HG03558 (cell line): Measurements from ENCODE around the gene HGS.
A peak's percentile ranks its signal among the peaks of the same experiment; 100 is the strongest.
"Not testable (repeated sequence)": the region's sequence is repeated elsewhere in the genome, so short reads cannot be mapped to it uniquely, and the experiment has no call there.

Source experiments
- ATAC-seq: cut with Tn5 transposase; IDR thresholded peaks from one replicate; pipeline ENCODE4 v1.9.1; 2021; ENCODE audit warnings: moderate number of reproducible peaks; ENCODE audit not compliant: unreplicated experiment; ENCODE audit errors: extremely low read depth

Gene HGS

GRCh38 chr17:81655378-81656117, 28.3 kb upstream of the HGS start:
- no peak for ATAC-seq

- ATAC-seq = no peak
Observed at GRCh38 chr17:81656118-81656743, 27.6 kb upstream of the HGS start, which contains the start of gene PDE6G. TSS of gene PDE6G (minus strand) at chr17:81656542. CDS start at chr17:81653305, 3,237 bp downstream.

- ATAC-seq = no peak
Observed at GRCh38 chr17:81656835-81657234, 27.0 kb upstream of the HGS start.

GRCh38 chr17:81659038-81659437, 24.8 kb upstream of the HGS start:
- no peak for ATAC-seq

- ATAC-seq = no peak
Observed at GRCh38 chr17:81660441-81660840, 23.4 kb upstream of the HGS start.

GRCh38 chr17:81662002-81662401, 21.8 kb upstream of the HGS start:
- no peak for ATAC-seq

- ATAC-seq = no peak
Observed at GRCh38 chr17:81664051-81664470, 19.8 kb upstream of the HGS start.

- ATAC-seq = no peak
Observed at GRCh38 chr17:81665205-81666091, 18.4 kb upstream of the HGS start.

GRCh38 chr17:81666092-81666341, 17.8 kb upstream of the HGS start:
- ATAC-seq = no peak

GRCh38 chr17:81666342-81667191, 17.2 kb upstream of the HGS start, which contains the start of the genes CCDC137 and OXLD1:
TSS of gene CCDC137 (plus strand) at chr17:81666737. CDS start at chr17:81666767, 30 bp downstream.
TSS of gene OXLD1 (minus strand) at chr17:81666605. CDS start at chr17:81666577, 28 bp downstream.
- peak; percentile 82 for ATAC-seq

- no peak for ATAC-seq
Observed at GRCh38 chr17:81667754-81668153, 16.1 kb upstream of the HGS start.

GRCh38 chr17:81672504-81672903, 11.3 kb upstream of the HGS start:
- ATAC-seq = no peak

- ATAC-seq = no peak
Observed at GRCh38 chr17:81672954-81673353, 10.9 kb upstream of the HGS start.

GRCh38 chr17:81673561-81674258, 10.1 kb upstream of the HGS start:
- ATAC-seq = no peak

- not testable (repeated sequence) for ATAC-seq
Observed at GRCh38 chr17:81675515-81676221, 8.1 kb upstream of the HGS start.

GRCh38 chr17:81676906-81677305, 6.9 kb upstream of the HGS start:
- ATAC-seq = no peak

- ATAC-seq = no peak
Observed at GRCh38 chr17:81680150-81680549, 3.7 kb upstream of the HGS start.

GRCh38 chr17:81681672-81682071, 2.1 kb upstream of the HGS start:
- no peak for ATAC-seq
